Left lobe of liver (tissue), 2 donors: Measurements from ENCODE around the gene CD44. TPM values are rescaled to one million over a fixed set of nuclear protein-coding genes. Genes with fewer than 3 reads are reported as not detected.

Experiments used
- ATAC-seq: fragments of 200-7000 bp; cut with Tn5 transposase; one replicate; pipeline ENCODE4 v1.9.1; 2020; ENCODE audit warnings: mild to moderate bottlenecking, moderate library complexity
- DNase-seq: peaks from one replicate; pipeline ENCODE4 v3.0.0-alpha.2; 2020; ENCODE audit warnings: low spot score
- total RNA-seq: library from RNA; stranded (reverse); gene quantifications from one replicate; pipeline ENCODE4 v1.2.1, GENCODE V29; 2021
- donor health status: DM: no; HTN: no; CAD: no; lungs with moderate emphysema.
- donor health status: DM: no; HTN: yes; CAD: no.

Gene CD44
- total RNA-seq, 1 donor from 2014 or later = 11.7 TPM

- DNase-seq = no peak
- ATAC-seq = no peak
Observed at GRCh38 chr11:35155677-35156076, 16.7 kb downstream of the CD44 start.

- DNase-seq = no peak
- peak; percentile 19 for ATAC-seq
Observed at GRCh38 chr11:35157814-35158700, 19.1 kb downstream of the CD44 start.

DNA sequence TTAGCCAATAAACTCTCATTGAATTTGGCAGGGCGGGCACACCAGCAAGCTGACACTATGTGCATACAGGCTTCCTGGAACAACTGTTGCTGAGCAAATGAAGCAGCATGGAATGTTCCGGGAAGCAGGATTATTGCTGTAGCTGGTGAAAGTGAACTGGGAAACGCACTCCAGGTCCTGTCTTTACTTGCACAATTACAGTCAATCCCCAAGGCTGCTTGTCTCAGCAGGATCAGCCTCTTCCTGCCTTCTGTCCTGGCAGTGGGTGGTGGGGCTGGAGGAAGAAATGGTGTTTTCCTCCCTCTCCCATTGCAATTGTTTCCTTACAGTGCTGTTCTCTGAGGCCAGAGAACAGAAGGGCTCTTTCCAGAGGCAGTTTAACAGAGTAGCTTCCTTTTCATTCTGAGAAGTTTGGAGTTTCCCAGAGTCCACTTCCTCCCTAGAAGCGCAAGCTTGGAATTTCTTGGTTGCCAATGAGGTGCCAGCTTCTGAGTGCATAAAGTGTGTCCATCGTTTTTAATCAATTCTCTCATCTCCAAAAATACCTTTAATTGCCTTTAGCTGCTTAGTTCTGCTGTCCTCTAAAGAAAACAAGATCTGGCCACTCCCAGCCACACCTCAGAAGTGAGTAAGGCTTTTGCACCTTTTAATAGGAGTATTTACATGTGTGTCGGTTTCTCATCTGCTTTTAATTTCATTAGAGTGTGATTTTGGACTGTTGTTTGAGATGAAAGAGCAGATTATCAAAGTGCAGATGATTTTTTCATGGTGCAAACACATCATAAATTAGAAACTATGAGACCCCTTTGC lies 19.9 kb downstream of the CD44 start:
- peak; percentile 62 for ATAC-seq
- DNase-seq = no peak

DNA sequence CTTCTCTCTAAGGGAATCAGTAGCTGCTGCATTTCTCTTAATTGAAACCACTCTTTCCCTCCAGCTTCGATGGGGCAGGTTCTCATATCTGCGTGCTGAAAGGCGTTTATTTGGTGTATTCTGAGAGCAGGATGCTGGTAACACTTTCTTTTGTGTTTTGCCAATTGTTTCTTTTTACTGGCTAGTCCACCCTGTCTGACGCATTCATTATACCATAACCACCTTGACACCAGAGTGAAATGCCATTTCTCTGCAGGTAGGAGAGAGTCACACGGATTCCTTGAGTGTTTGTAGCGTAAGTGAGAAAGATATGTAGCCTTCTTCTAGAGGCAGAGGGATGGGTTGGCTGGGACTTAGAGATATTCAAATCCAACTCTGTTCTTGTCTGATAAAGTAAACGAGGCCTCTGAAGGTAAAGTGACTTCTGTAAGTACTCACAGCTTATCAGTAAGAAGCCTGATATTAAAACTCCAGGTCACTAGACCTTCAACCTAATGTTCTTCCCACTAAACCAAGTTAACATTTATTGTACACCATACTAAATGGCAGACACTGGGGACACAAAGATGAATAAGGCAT lies 21.4 kb downstream of the CD44 start:
- DNase-seq = no peak
- ATAC-seq = no peak

- ATAC-seq (no peak), DNase-seq (no peak)
Observed at GRCh38 chr11:35160902-35161597, 22.1 kb downstream of the CD44 start.

GRCh38 chr11:35162745-35163144 lies 23.8 kb downstream of the CD44 start:
- DNase-seq (no peak), ATAC-seq (no peak)

GRCh38 chr11:35163209-35163608 lies 24.2 kb downstream of the CD44 start:
- ATAC-seq (no peak), DNase-seq (no peak)

DNA sequence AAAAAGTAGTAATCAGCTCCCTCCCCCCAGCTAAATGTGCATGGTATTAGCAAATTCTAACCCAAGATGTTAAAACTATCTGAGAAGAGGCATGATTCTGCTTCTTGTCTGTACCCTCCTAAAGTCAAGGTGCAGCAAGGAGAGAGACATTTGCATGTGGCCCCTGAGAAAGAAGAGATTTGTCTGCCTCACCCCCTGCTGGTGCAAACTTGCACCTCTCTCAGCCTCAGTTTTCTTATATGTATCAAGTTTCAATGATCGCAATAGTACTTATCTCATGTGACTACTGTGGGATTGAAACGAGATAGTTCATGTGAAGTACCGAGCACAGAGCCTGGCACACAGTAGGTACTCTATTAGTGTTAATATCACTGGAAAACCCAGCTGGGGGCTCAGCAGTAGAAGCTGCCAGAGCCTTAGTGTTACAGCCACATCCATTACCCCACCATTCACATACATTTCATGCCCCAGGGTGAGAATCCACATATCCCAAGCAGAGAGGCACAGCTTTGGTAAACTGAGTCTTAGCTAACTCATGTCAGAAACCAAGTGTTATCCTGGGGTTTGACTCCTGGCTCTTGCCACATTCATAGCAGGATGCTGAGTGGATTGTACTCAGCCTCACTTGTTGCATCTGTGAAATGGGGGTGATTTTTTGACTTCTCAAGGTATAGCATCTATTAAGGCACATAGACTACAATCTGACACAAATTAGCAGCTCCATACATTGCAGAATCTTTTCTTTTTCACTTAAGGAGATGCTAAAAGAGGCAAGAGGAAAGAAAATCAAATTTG lies 24.9 kb downstream of the CD44 start:
- DNase-seq (no peak), ATAC-seq (no peak)

DNA sequence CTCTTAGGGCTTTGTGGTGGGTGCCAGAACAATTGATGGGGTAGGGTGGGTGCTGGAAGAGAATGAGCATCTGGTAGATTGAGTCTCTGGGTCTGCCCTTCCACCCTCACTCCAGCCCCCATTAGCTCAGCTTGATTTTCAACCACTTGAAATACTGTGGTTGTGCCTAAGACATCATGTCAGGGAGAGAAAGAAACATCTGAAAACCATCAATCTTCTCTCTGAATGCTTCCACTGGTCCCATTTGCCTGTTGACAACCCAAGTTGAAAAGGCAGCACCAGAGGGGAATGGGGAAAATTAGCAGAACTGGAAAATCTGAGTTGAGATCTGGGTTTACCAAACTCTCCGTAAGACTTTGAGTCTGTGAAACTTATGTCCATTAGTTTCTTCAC lies 26.1 kb downstream of the CD44 start:
- no peak for DNase-seq
- ATAC-seq = no peak

GRCh38 chr11:35165423-35166368 lies 26.7 kb downstream of the CD44 start:
- ATAC-seq = no peak
- no peak for DNase-seq

GRCh38 chr11:35166369-35167360 lies 27.7 kb downstream of the CD44 start:
- DNase-seq (no peak), ATAC-seq (no peak)

- no peak for DNase-seq
- peak; percentile 41 for ATAC-seq
Observed at GRCh38 chr11:35167426-35167954, 28.5 kb downstream of the CD44 start.

DNA sequence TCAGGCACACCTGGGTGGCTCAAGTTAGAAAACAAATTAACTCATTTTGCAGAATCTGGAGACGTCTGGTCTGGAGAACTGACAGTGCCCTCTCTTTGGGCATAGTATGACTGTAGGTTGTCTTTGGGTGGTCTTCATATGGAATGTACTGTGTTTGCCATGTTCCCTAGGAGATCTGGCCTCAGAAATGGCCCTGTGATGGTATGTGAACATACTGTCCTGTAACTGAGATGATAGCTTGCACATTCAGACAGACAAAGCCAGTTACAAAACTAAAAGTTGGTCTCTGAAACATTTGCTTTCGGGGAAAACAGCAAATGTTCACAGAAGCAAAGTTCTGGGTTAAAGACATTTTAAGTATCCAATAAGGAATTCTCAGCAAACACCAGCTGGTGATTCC lies 29.7 kb downstream of the CD44 start:
- DNase-seq (no peak), ATAC-seq (no peak)

- ATAC-seq (no peak), DNase-seq (no peak)
Observed at GRCh38 chr11:35169112-35169511, 30.1 kb downstream of the CD44 start.

DNA sequence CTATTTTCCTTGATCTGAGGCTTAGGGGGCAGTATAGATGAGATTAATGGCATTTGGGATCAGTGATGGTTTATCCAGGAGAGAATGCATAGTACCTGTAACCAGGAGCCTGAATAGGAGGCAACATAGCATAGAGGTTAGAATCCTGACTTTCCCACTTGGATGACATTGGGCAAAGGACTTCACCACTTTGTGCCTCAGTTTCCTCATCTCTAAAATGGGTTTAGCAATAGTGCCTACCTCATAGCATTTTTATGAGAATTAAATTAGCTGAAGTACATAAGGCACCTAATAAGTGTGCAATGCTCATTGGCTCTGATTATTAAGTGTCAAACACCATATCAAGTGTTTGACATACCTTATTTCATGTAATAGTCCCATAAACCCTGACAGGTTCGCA lies 30.8 kb downstream of the CD44 start:
- ATAC-seq (no peak), DNase-seq (no peak)

- DNase-seq (no peak), ATAC-seq (no peak)
Observed at GRCh38 chr11:35170503-35170902, 31.5 kb downstream of the CD44 start.

DNA sequence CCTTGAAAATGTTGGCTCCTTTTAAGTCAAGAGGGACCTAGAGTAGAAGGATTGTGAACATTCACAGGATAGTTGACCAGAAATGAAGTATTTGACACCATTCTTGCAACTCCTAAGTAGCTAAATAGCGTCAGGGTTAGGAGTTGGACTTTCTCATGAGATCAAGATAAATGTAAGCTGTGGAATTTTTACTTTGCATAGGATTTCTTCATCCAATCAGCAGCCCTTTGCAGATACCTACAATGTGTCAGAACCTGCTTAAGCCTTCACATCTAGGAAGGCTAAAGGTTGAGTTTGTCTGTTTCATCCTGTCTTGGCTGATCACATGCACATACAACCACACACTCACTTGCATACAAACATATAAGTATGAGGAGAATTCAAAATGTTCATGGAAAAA lies 32.3 kb downstream of the CD44 start:
- ATAC-seq (no peak), DNase-seq (no peak)
